ENCODE results near the gene PTAFR.

- TF ChIP-seq CTCF (IDR thresholded peaks at IDR 0.05) (no peak), RNF2 (IDR thresholded peaks at IDR 0.05; ENCODE audit: borderline replicate concordance, low read depth) (no peak), BCL3 (IDR thresholded peaks at IDR 0.05) (no peak), RAD21 (conservative IDR thresholded peaks at IDR 0.05 in 1 of 2, IDR thresholded peaks at IDR 0.05 in 1 of 2) (no peak), BHLHE40 (IDR thresholded peaks at IDR 0.05; ENCODE audit: low read depth, low read length) (no peak), MAX (IDR thresholded peaks at IDR 0.05) (no peak), POLR2A (IDR thresholded peaks at IDR 0.05; ENCODE audit: low read length) (no peak), RFX5 (IDR thresholded peaks at IDR 0.05) (no peak), CHD4 (IDR thresholded peaks at IDR 0.05; ENCODE audit: borderline replicate concordance) (no peak)
Observed at GRCh38 chr1:28136169-28136921, 40.1 kb downstream of the PTAFR start.

Measured in A549 (cell line).